ENCODE measurements around the gene EPB41L5. TPM values are rescaled to one million over a fixed set of nuclear protein-coding genes. Genes with fewer than 3 reads are reported as not detected.

The EPB41L5 gene
- total and polyA plus RNA-seq, 2 donors (not counting 3 experiments of a cell fraction or from before 2014, with no cell fraction given), result 8.4 to 13.6 TPM

GRCh38 chr2:120005834-120006521 lies 6.9 kb upstream of the EPB41L5 start:
- Histone ChIP-seq H3K36me3 (ENCODE audit: control insufficient read depth in 2 of 2, extremely low read depth in 1 of 2, insufficient read depth in 2 of 2, low read length in 2 of 2) (no peaks in the 10 kb centered on the region), H3K27ac (ENCODE audit: insufficient read depth, low read depth, low read length) (no peak overlapping the region), H3K4me2 (ENCODE audit: insufficient read depth, low read length) (no peak overlapping the region), H3K79me2 (ENCODE audit: control insufficient read depth, insufficient read depth, low read length) (no peaks in the 10 kb centered on the region), H4K20me1 (replicated peaks; ENCODE audit: control insufficient read depth, extremely low read depth, insufficient read depth, low read length) (no peaks in the 10 kb centered on the region), H2AFZ (ENCODE audit: low read depth, low read length) (no peak overlapping the region), H3K9me1 (replicated peaks; ENCODE audit: control insufficient read depth, extremely low read depth, insufficient read depth, low read length) (no peaks in the 10 kb centered on the region), H3K4me3 (replicated peaks in 1 of 3; ENCODE audit: insufficient read depth in 1 of 3, low read depth in 1 of 3, low read length in 3 of 3) (no peak overlapping the region), H3K9ac (replicated peaks; ENCODE audit: extremely low read depth, insufficient read depth, low read length) (no peak overlapping the region), H3K9me3 (replicated peaks; ENCODE audit: control insufficient read depth, insufficient read depth, low read length) (no peaks in the 10 kb centered on the region), H3K4me1 (ENCODE audit: control insufficient read depth, extremely low read depth, insufficient read depth, low read length) (no peaks in the 10 kb centered on the region), H3K27me3 (ENCODE audit: control insufficient read depth in 2 of 2, insufficient read depth in 2 of 2, low read length in 2 of 2) (no peaks in the 10 kb centered on the region)
- ChIA-PET POLR2A (no interaction called here), CTCF (interaction anchor here (1.8 to 2.6 kb wide), 2 partner anchors 11 to 14 kb away, joined by 4 to 7 read pairs; no protein-coding TSS in a partner anchor)
- DNase-seq (ENCODE audit: low read depth, low spot score), result no peak
- dilution Hi-C loops (cut with MboI; ENCODE audit: extremely low pct_ligation_motif_present, low sequenced_read_pairs), result no loop called here
- BruUV-seq (replicated peaks), result no TSS peak
- intact Hi-C loops (cut with micrococcal nuclease), result no loop called here
- FAIRE-seq, result no peak
- TF ChIP-seq JUN (IDR thresholded peaks at IDR 0.05; ENCODE audit: borderline replicate concordance, insufficient read depth, insufficient read length, low read depth) (no peak), POLR2A (IDR thresholded peaks at IDR 0.05; ENCODE audit: low read depth, low read length) (no peak)

- Histone ChIP-seq H3K9me3 (replicated peaks; ENCODE audit: control insufficient read depth, insufficient read depth, low read length) (no peaks in the 10 kb centered on the region), H3K9ac (replicated peaks; ENCODE audit: extremely low read depth, insufficient read depth, low read length) (no peak overlapping the region), H3K36me3 (ENCODE audit: control insufficient read depth in 2 of 2, extremely low read depth in 1 of 2, insufficient read depth in 2 of 2, low read length in 2 of 2) (no peaks in the 10 kb centered on the region), H3K27me3 (ENCODE audit: control insufficient read depth in 2 of 2, insufficient read depth in 2 of 2, low read length in 2 of 2) (no peaks in the 10 kb centered on the region), H3K79me2 (ENCODE audit: control insufficient read depth, insufficient read depth, low read length) (no peaks in the 10 kb centered on the region), H3K4me1 (ENCODE audit: control insufficient read depth, extremely low read depth, insufficient read depth, low read length) (peaks cover 6% of the 10 kb centered on the region), H2AFZ (ENCODE audit: low read depth, low read length) (no peak overlapping the region), H3K9me1 (replicated peaks; ENCODE audit: control insufficient read depth, extremely low read depth, insufficient read depth, low read length) (no peaks in the 10 kb centered on the region), H4K20me1 (replicated peaks; ENCODE audit: control insufficient read depth, extremely low read depth, insufficient read depth, low read length) (no peaks in the 10 kb centered on the region), H3K4me2 (ENCODE audit: insufficient read depth, low read length) (no peak overlapping the region), H3K27ac (ENCODE audit: insufficient read depth, low read depth, low read length) (no peak overlapping the region), H3K4me3 (replicated peaks in 1 of 3; ENCODE audit: insufficient read depth in 1 of 3, low read depth in 1 of 3, low read length in 3 of 3) (no peak overlapping the region)
- ChIA-PET POLR2A (no interaction called here), CTCF (no interaction called here)
- FAIRE-seq (no peak), DNase-seq (ENCODE audit: low read depth, low spot score) (no peak)
- TF ChIP-seq POLR2A (IDR thresholded peaks at IDR 0.05; ENCODE audit: low read depth, low read length), result no peak
- TF ChIP-seq POLR2AphosphoS5 (IDR thresholded peaks at IDR 0.05; ENCODE audit: insufficient read depth, low read depth, low read length), result no peak
- TF ChIP-seq MYC (IDR thresholded peaks at IDR 0.05; ENCODE audit: low read depth, low read length), result no peak
- TF ChIP-seq JUN (IDR thresholded peaks at IDR 0.05; ENCODE audit: borderline replicate concordance, insufficient read depth, insufficient read length, low read depth), result no peak
- TF ChIP-seq CTCF (IDR thresholded peaks at IDR 0.05; ENCODE audit: extremely low read depth in 1 of 2, insufficient read depth in 1 of 2, low read depth in 1 of 2, low read length in 2 of 2), result no peak
- no peak for TF ChIP-seq MAX (IDR thresholded peaks at IDR 0.05; ENCODE audit: insufficient read depth, insufficient read length)
- no peak for TF ChIP-seq GATA2 (IDR thresholded peaks at IDR 0.05; ENCODE audit: insufficient read depth, insufficient read length, low read depth, low read length)
- TF ChIP-seq EZH2 (IDR thresholded peaks at IDR 0.05; ENCODE audit: borderline replicate concordance, low read depth, low read length, severe bottlenecking), result no peak
- no peak for TF ChIP-seq FOS (IDR thresholded peaks at IDR 0.05; ENCODE audit: borderline replicate concordance, insufficient read depth, low read length)
- BruUV-seq (replicated peaks), result no TSS peak
- dilution Hi-C loops (cut with MboI; ENCODE audit: extremely low pct_ligation_motif_present, low sequenced_read_pairs), result no loop called here
- intact Hi-C loops (cut with micrococcal nuclease), result no loop called here
Observed at GRCh38 chr2:120007851-120008250, 5.0 kb upstream of the EPB41L5 start.
